HEK293 (cell line): Measurements from ENCODE around the gene KCTD2.

Experiments
- ATF2 ChIP-seq: fragments of 450-650 bp; formaldehyde crosslinking; IDR thresholded peaks from 2 replicates; pipeline ENCODE4 v1.5.1; 2016; ENCODE audit warnings: missing biosample characterization, missing genetic modification characterization, low read depth
- CTCF ChIP-seq: fragments of 450-650 bp; formaldehyde crosslinking; IDR thresholded peaks from 2 replicates; pipeline ENCODE4 v1.5.1; 2016; ENCODE audit warnings: missing biosample characterization, missing genetic modification characterization
- TCF7L2 ChIP-seq: IDR thresholded peaks from 2 replicates; pipeline ENCODE4 v1.6.1; 2011; ENCODE audit warnings: low read depth, mild to moderate bottlenecking, inconsistent platforms, low read length, moderate library complexity, borderline replicate concordance
- ZNF184 ChIP-seq: fragments of 450-650 bp; IDR thresholded peaks from 2 replicates; pipeline ENCODE4 v1.5.1; 2018; ENCODE audit warnings: missing biosample characterization, mild to moderate bottlenecking, missing genetic modification characterization
- ZNF776 ChIP-seq: fragments of 450-650 bp; formaldehyde crosslinking; IDR thresholded peaks from 2 replicates; pipeline ENCODE4 v1.5.0; 2017; ENCODE audit warnings: missing biosample characterization, missing genetic modification characterization, borderline replicate concordance

- TF ChIP-seq CTCF (tag by site-specific recombination) (no peak), TCF7L2 (no peak), ZNF184 (no peak), ZNF776 (tag by site-specific recombination) (no peak), ATF2 (tag by site-specific recombination) (no peak)
Measured at GRCh38 chr17:75073618-75074047, 26.6 kb downstream of the KCTD2 start.
